ENCODE measurements around the gene PRR20E. TPM values are rescaled to one million over a fixed set of nuclear protein-coding genes. Genes with fewer than 3 reads are reported as not detected.
"Not testable (repeated sequence)": the region's sequence is repeated elsewhere in the genome, so short reads cannot be mapped to it uniquely, and the experiment has no call there.

PRR20E gene
- not detected for total RNA-seq

DNA sequence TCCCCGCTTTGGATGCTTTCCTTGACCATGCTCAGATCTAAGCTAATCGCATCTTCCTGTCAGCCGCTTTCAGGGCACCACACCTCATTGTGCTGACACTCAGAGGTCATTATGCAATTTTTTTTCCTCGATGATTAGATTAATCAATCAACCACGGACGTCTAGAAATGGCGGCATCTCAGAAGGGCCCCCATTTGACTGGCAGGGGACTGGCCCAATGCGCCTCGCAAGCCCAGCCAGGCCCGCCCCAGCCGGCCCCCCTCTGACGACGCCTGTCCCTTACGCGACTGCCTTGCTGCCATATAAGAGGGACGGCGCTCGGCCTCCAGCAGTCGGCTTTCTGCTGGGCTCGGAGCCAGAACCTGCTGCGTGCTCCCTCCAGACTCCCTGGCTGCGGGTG lies at the start of gene PRR20E:
Gene PRR20E (plus strand): TSS at position 301 of the 400 bp plus-strand sequence. CDS start 387 bp downstream, outside the sequence.
- not testable (repeated sequence) for H3K4me3 Mint-ChIP-seq; H3K4me1 Mint-ChIP-seq; H3K27ac Mint-ChIP-seq; ATAC-seq (replicated peaks); H3K27me3 Mint-ChIP-seq; H3K36me3 Mint-ChIP-seq (ENCODE audit: low read depth); H3K9me3 Mint-ChIP-seq

- Mint-ChIP-seq H3K4me3 (no peak overlapping the region), H3K36me3 (ENCODE audit: low read depth) (no peaks in the 10 kb centered on the region), H3K27ac (no peak overlapping the region), H3K9me3 (peaks cover 4% of the 10 kb centered on the region), H3K4me1 (no peaks in the 10 kb centered on the region), H3K27me3 (no peaks in the 10 kb centered on the region)
- ATAC-seq (replicated peaks), result no peak
These were observed 43.3 kb upstream of the PRR20E start for GRCh38 chr13:57123681-57124080.

GRCh38 chr13:57128909-57129308 lies 38.1 kb upstream of the PRR20E start:
- no peaks in the 10 kb centered on the region for H3K27me3 Mint-ChIP-seq
- no peaks in the 10 kb centered on the region for H3K4me1 Mint-ChIP-seq
- no peak for ATAC-seq (replicated peaks)
- H3K9me3 Mint-ChIP-seq, result no peaks in the 10 kb centered on the region
- H3K27ac Mint-ChIP-seq, result no peak overlapping the region
- no peak overlapping the region for H3K4me3 Mint-ChIP-seq
- H3K36me3 Mint-ChIP-seq (ENCODE audit: low read depth), result no peaks in the 10 kb centered on the region

DNA sequence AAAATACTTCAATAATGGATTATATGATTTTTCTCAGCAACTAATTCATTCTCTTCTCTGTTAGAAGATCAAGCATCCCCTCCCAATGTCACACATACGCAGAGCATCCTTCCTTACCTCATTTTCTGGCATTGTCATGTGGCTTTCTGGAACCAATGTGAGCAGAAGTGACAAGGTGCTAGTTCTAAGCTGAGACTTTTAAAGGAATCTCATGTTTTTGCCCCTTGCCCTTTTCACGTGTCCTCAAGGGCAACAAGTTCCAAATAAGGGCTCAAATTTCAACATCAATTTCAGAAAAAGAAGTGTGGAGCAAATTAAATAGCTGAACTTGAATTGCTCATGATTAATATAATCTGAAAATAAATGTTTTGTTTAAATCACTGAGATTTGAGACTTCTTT lies 30.9 kb upstream of the PRR20E start:
- no peak overlapping the region for H3K4me3 Mint-ChIP-seq
- H3K27ac Mint-ChIP-seq, result no peak overlapping the region

GRCh38 chr13:57137585-57137984 lies 29.4 kb upstream of the PRR20E start:
- no peaks in the 10 kb centered on the region for H3K27me3 Mint-ChIP-seq
- ATAC-seq (replicated peaks), result no peak
- H3K27ac Mint-ChIP-seq, result no peak overlapping the region
- H3K36me3 Mint-ChIP-seq (ENCODE audit: low read depth), result no peaks in the 10 kb centered on the region
- peaks cover 4% of the 10 kb centered on the region for H3K9me3 Mint-ChIP-seq
- no peaks in the 10 kb centered on the region for H3K4me1 Mint-ChIP-seq
- no peak overlapping the region for H3K4me3 Mint-ChIP-seq

More for the DNA sequence above, 30.9 kb upstream of the PRR20E start:
- H3K4me1 Mint-ChIP-seq, result no peaks in the 10 kb centered on the region
- no peaks in the 10 kb centered on the region for H3K27me3 Mint-ChIP-seq
- peaks cover 4% of the 10 kb centered on the region for H3K9me3 Mint-ChIP-seq
- ATAC-seq (replicated peaks), result no peak
- H3K36me3 Mint-ChIP-seq (ENCODE audit: low read depth), result no peaks in the 10 kb centered on the region

GRCh38 chr13:57138988-57139387 lies 28.0 kb upstream of the PRR20E start:
- H3K36me3 Mint-ChIP-seq (ENCODE audit: low read depth), result no peaks in the 10 kb centered on the region
- no peak for ATAC-seq (replicated peaks)
- H3K4me3 Mint-ChIP-seq, result no peak overlapping the region
- peaks cover 4% of the 10 kb centered on the region for H3K9me3 Mint-ChIP-seq
- no peaks in the 10 kb centered on the region for H3K4me1 Mint-ChIP-seq
- no peaks in the 10 kb centered on the region for H3K27me3 Mint-ChIP-seq
- no peak overlapping the region for H3K27ac Mint-ChIP-seq

- not testable (repeated sequence) for H3K4me1 Mint-ChIP-seq; H3K27me3 Mint-ChIP-seq; H3K27ac Mint-ChIP-seq; H3K36me3 Mint-ChIP-seq (ENCODE audit: low read depth); H3K9me3 Mint-ChIP-seq; ATAC-seq (replicated peaks); H3K4me3 Mint-ChIP-seq
These were observed 27.2 kb upstream of the PRR20E start for GRCh38 chr13:57139781-57140180.

DNA sequence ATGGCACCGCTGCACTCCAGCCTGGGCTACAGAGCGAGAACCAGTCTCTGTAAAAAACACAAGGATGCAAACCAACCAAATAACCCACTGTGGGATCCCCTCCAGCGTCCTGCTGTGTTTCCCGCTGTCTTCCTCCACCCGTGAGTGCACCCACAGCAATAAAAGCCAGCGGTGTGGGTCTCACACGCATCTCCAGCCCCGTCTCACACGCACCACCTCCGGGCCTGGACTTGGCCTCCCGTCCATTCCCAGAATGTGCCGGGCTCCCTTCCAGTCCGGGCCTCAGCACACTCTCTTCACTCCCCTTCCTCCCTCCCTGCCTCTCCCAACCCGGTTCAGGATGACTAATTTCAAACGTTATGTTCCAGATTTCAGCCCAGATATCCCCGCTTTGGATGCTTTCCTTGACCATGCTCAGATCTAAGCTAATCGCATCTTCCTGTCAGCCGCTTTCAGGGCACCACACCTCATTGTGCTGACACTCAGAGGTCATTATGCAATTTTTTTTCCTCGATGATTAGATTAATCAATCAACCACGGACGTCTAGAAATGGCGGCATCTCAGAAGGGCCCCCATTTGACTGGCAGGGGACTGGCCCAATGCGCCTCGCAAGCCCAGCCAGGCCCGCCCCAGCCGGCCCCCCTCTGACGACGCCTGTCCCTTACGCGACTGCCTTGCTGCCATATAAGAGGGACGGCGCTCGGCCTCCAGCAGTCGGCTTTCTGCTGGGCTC lies 26.6 kb upstream of the PRR20E start, which contains the start of gene PRR20A:
Gene PRR20A (plus strand): TSS at position 684 of the 734 bp plus-strand sequence. CDS start 387 bp downstream, outside the sequence.
- ATAC-seq (replicated peaks); H3K4me1 Mint-ChIP-seq; H3K27me3 Mint-ChIP-seq; H3K4me3 Mint-ChIP-seq; H3K36me3 Mint-ChIP-seq (ENCODE audit: low read depth); H3K9me3 Mint-ChIP-seq; H3K27ac Mint-ChIP-seq: not testable (repeated sequence)

DNA sequence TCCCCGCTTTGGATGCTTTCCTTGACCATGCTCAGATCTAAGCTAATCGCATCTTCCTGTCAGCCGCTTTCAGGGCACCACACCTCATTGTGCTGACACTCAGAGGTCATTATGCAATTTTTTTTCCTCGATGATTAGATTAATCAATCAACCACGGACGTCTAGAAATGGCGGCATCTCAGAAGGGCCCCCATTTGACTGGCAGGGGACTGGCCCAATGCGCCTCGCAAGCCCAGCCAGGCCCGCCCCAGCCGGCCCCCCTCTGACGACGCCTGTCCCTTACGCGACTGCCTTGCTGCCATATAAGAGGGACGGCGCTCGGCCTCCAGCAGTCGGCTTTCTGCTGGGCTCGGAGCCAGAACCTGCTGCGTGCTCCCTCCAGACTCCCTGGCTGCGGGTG lies 19.8 kb upstream of the PRR20E start, which contains the start of gene PRR20B:
Gene PRR20B (plus strand): TSS at position 301 of the 400 bp plus-strand sequence. CDS start 387 bp downstream, outside the sequence.
- not testable (repeated sequence) for H3K36me3 Mint-ChIP-seq (ENCODE audit: low read depth); H3K9me3 Mint-ChIP-seq; H3K27me3 Mint-ChIP-seq; H3K4me1 Mint-ChIP-seq; H3K4me3 Mint-ChIP-seq; H3K27ac Mint-ChIP-seq; ATAC-seq (replicated peaks)

- H3K36me3 Mint-ChIP-seq (ENCODE audit: low read depth); H3K27me3 Mint-ChIP-seq; H3K9me3 Mint-ChIP-seq; ATAC-seq (replicated peaks); H3K4me3 Mint-ChIP-seq; H3K27ac Mint-ChIP-seq; H3K4me1 Mint-ChIP-seq: not testable (repeated sequence)
These were observed 18.9 kb upstream of the PRR20E start for GRCh38 chr13:57148106-57148505.

- not testable (repeated sequence) for H3K4me1 Mint-ChIP-seq; H3K36me3 Mint-ChIP-seq (ENCODE audit: low read depth); H3K27me3 Mint-ChIP-seq; H3K4me3 Mint-ChIP-seq; H3K9me3 Mint-ChIP-seq; H3K27ac Mint-ChIP-seq; ATAC-seq (replicated peaks)
These were observed 13.2 kb upstream of the PRR20E start, which contains the start of gene PRR20C for GRCh38 chr13:57153761-57154160. Gene PRR20C, plus strand, starts transcription at chr13:57154061. Its CDS starts 387 bp downstream, at chr13:57154448.

GRCh38 chr13:57160332-57160731 lies 6.7 kb upstream of the PRR20E start, which contains the start of gene PRR20D:
Gene PRR20D, plus strand, starts transcription at chr13:57160632. Its CDS starts 387 bp downstream, at chr13:57161019.
- not testable (repeated sequence) for H3K36me3 Mint-ChIP-seq (ENCODE audit: low read depth); H3K4me3 Mint-ChIP-seq; ATAC-seq (replicated peaks); H3K4me1 Mint-ChIP-seq; H3K27ac Mint-ChIP-seq; H3K27me3 Mint-ChIP-seq; H3K9me3 Mint-ChIP-seq

DNA sequence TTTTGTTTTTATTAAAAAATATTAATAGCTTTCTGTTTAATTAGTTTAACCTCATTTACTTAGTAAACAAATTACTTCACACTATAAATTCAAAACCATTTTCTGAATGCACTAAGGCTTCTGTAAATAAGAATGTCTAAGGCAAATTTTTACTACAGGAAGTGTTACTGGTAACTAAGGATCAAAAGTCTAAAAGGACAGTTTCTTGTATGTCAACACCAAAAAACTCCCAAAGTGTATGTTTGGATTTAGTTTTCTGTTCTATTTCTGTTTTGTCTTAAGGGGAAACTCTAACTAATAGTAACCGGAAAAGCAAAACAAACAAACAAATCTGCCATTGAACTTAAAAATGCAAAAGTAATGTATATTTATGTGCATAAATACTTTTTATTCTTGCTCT lies 24.7 kb downstream of the PRR20E start:
- H3K4me1 Mint-ChIP-seq, result no peaks in the 10 kb centered on the region
- ATAC-seq (replicated peaks), result no peak
- no peaks in the 10 kb centered on the region for H3K9me3 Mint-ChIP-seq
- H3K27me3 Mint-ChIP-seq, result no peaks in the 10 kb centered on the region
- no peaks in the 10 kb centered on the region for H3K36me3 Mint-ChIP-seq (ENCODE audit: low read depth)
- H3K27ac Mint-ChIP-seq, result no peak overlapping the region
- H3K4me3 Mint-ChIP-seq, result no peak overlapping the region

DNA sequence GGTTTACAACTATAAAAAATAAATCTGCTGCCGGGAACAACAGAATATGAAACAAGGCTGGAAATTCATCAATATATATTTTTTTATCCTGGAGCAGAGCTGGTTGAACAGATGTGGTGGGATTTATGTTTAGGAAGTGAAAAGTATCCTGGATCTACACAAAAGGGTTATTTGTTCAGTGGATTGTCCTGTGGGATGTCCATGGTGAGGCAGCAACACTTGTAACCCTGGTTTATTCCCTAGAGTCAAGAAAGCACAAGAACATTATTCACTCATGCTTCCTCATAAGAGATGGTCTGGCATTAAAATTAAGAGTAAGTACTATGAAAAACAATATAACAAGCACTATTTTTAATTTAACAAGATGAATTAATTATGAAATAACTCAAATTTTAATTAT lies 46.0 kb downstream of the PRR20E start:
- Mint-ChIP-seq H3K27me3 (no peaks in the 10 kb centered on the region), H3K9me3 (peaks cover 6% of the 10 kb centered on the region), H3K4me3 (no peak overlapping the region), H3K36me3 (ENCODE audit: low read depth) (no peaks in the 10 kb centered on the region), H3K27ac (no peak overlapping the region), H3K4me1 (no peaks in the 10 kb centered on the region)
- ATAC-seq (replicated peaks), result no peak
